AG09319 (cell line): ENCODE results near the gene EFCAB5.
"Not testable (repeated sequence)": the region's sequence is repeated elsewhere in the genome, so short reads cannot be mapped to it uniquely, and the experiment has no call there.

Experiments
- DNase-seq: peaks from one replicate; pipeline ENCODE4 v3.0.0-alpha.2; 2010; ENCODE audit warnings: low read depth; ENCODE audit errors: extremely low read depth
- TF ChIP-seq, protein P1 (sequence below): IDR thresholded peaks from 2 replicates; pipeline ENCODE4 v1.5.1; 2011; ENCODE audit warnings: low read depth, mild to moderate bottlenecking, inconsistent platforms, low read length, moderate library complexity

EFCAB5 gene

GRCh38 chr17:30124273-30124796 is 182.9 kb downstream of the EFCAB5 start:
- TF ChIP-seq, protein P1, sequence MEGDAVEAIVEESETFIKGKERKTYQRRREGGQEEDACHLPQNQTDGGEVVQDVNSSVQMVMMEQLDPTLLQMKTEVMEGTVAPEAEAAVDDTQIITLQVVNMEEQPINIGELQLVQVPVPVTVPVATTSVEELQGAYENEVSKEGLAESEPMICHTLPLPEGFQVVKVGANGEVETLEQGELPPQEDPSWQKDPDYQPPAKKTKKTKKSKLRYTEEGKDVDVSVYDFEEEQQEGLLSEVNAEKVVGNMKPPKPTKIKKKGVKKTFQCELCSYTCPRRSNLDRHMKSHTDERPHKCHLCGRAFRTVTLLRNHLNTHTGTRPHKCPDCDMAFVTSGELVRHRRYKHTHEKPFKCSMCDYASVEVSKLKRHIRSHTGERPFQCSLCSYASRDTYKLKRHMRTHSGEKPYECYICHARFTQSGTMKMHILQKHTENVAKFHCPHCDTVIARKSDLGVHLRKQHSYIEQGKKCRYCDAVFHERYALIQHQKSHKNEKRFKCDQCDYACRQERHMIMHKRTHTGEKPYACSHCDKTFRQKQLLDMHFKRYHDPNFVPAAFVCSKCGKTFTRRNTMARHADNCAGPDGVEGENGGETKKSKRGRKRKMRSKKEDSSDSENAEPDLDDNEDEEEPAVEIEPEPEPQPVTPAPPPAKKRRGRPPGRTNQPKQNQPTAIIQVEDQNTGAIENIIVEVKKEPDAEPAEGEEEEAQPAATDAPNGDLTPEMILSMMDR, result no peak
- no peak for DNase-seq

GRCh38 chr17:30130121-30130520 is 188.7 kb downstream of the EFCAB5 start:
- no peak for DNase-seq
- TF ChIP-seq, protein P1, result no peak

- TF ChIP-seq, protein P1, result no peak
- DNase-seq, result no peak
These were observed 191.2 kb downstream of the EFCAB5 start for GRCh38 chr17:30132615-30133014.

GRCh38 chr17:30133197-30133596 is 191.8 kb downstream of the EFCAB5 start:
- no peak for DNase-seq
- TF ChIP-seq, protein P1, result no peak

DNA sequence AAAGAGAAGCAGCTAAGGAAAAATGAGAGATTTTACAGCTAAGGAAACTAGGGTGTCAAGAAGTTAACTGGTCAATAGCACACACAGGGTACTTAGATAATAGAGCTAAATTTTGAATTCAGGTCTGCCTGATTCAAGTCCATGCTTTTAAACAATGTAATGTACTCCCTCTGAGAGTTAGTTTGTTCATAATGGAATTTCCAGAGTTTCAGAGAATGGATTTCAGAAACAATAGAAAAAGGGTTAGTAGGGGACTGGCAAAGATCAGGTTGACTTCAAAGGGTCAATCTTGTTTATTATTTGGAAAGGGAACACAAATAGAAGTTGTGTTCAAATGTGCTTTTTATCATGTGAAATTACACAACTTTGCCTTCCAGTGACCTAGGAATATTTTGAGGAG is 193.1 kb downstream of the EFCAB5 start:
- TF ChIP-seq, protein P1, result no peak
- no peak for DNase-seq

GRCh38 chr17:30137158-30137557 is 195.7 kb downstream of the EFCAB5 start:
- TF ChIP-seq, protein P1, result no peak
- no peak for DNase-seq

GRCh38 chr17:30147860-30148259 is 206.4 kb downstream of the EFCAB5 start:
- not testable (repeated sequence) for DNase-seq

- DNase-seq, result no peak
- TF ChIP-seq, protein P1, result no peak
These were observed 206.9 kb downstream of the EFCAB5 start for GRCh38 chr17:30148376-30148775.
